ENCODE measurements around the gene LLPH.

GRCh38 chr12:66139328-66139727 is 8.8 kb upstream of the LLPH start:
- TF ChIP-seq CTCF (IDR thresholded peaks at IDR 0.05) (no peak), POLR2A (IDR thresholded peaks at IDR 0.05) (no peak)
